ENCODE data around the gene EMC1. TPM values are rescaled to one million over a fixed set of nuclear protein-coding genes. Genes with fewer than 3 reads are reported as not detected.
A peak's percentile ranks its signal among the peaks of the same experiment; 100 is the strongest.

The EMC1 gene
- 10 to 100 TPM; 21.9 to 22.2 TPM for total RNA-seq
- polyA plus RNA-seq (2013, experiment 1 of 2) = 17.0 TPM
- 23.0 TPM for polyA plus RNA-seq (2013, experiment 2 of 2)
- total RNA-seq = 42.5 to 288 (median 81.5) reads per million in 172 experiments

DNA sequence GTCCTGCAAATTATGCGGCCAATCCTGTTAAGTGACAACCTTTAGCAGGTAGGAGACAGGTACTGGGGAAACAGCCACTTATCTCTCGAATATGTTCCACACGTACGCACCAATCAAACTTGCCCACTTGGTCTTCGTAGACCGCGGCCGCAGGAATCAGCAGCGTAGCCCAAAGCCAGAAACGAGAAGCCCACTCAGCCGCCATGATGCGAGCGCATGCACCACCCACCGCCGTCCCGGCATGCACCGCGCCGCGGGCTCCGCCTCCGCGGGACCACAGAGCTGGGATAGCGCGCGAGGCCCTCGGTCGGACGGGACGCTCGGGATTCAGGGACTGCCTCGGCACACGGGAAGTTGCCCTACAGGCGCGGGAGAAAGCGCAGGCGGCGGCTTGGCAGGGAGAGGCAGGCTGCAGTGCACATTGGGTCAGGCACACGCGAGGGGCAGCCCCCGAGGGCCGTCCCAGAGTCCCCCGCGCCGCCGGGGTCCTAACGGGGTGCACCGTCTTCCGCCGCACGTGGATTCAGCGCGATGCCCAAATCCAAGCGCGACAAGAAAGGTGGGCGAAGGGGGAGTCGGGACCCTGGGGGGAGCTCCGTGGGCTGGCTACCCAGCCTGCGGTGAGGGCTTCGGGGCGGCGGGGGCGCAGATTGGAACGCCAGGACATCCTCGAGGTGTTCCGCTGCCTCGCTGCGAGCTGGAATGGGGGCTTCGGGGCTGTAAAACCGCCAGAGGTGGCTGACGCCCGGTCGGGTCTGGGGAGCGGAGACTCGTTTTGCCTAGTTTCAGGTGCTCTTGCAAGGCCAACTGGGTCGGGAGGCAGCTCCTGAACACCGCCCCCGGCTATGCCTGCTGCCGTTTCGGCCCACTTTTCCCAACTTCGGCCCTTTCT is at the start of gene EMC1, which contains the start of gene MRTO4:
Gene EMC1, minus strand, starts transcription at position 220 of the 892 bp plus-strand sequence. Its CDS starts 15 bp downstream, at position 205.
Gene MRTO4, plus strand, starts transcription at position 501 of the 892 bp plus-strand sequence. Its CDS starts 31 bp downstream, at position 532.
- Mint-ChIP-seq H3K4me1 (ENCODE audit: low read depth) (peaks cover 34% of the 10 kb centered on the region), H3K27me3 (no peaks in the 10 kb centered on the region)

DNA sequence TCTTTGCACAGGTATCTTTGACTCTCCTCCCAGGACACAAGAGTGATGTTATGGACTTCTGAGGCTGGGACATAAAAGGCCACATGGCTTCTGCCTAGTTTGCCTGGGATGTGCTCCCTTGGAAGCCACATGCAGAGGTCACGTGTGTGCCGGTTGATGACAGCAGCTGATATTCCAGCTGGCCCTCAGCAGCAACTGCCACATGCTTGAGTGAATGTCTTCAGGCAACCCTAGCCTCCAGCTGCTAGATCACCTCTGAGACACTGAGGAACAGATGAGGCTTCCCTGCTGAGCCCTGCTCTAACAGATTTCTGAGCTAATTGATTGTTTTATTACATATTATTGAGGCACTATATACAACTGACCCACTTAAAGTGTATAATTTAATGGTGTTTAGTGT is 48.9 kb upstream of the EMC1 start:
- Mint-ChIP-seq H3K27me3 (no peaks in the 10 kb centered on the region), H3K4me1 (ENCODE audit: low read depth) (no peaks in the 10 kb centered on the region), H3K9me3 (peaks cover 3% of the 10 kb centered on the region), H3K4me3 (no peak overlapping the region), H3K27ac (no peak overlapping the region), H3K36me3 (ENCODE audit: low read depth) (peaks cover 57% of the 10 kb centered on the region)
- ATAC-seq (ENCODE audit: poor library complexity) (no peak), DNase-seq (no peak)
- CTCF ChIA-PET = no interaction called here
- H3K4me1 ChIP-seq (ENCODE audit: insufficient read depth, low read length) = no peaks in the 10 kb centered on the region
- no peak overlapping the region for H3K4me3 ChIP-seq (ENCODE audit: low read length)
- TF ChIP-seq, protein P1, sequence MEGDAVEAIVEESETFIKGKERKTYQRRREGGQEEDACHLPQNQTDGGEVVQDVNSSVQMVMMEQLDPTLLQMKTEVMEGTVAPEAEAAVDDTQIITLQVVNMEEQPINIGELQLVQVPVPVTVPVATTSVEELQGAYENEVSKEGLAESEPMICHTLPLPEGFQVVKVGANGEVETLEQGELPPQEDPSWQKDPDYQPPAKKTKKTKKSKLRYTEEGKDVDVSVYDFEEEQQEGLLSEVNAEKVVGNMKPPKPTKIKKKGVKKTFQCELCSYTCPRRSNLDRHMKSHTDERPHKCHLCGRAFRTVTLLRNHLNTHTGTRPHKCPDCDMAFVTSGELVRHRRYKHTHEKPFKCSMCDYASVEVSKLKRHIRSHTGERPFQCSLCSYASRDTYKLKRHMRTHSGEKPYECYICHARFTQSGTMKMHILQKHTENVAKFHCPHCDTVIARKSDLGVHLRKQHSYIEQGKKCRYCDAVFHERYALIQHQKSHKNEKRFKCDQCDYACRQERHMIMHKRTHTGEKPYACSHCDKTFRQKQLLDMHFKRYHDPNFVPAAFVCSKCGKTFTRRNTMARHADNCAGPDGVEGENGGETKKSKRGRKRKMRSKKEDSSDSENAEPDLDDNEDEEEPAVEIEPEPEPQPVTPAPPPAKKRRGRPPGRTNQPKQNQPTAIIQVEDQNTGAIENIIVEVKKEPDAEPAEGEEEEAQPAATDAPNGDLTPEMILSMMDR (IDR thresholded peaks at IDR 0.05) = no peak
- H3K27me3 ChIP-seq (ENCODE audit: control insufficient read depth in 1 of 2, insufficient read depth in 2 of 2, low read length in 2 of 2) = no peaks in the 10 kb centered on the region
- POLR2A ChIA-PET = interaction anchor here (0.9 kb wide), 1 partner anchor 12 kb away, joined by 3 read pairs; the partner anchor contains the start of genes AKR7A2 and SLC66A1
- H3K27ac ChIP-seq (ENCODE audit: low read depth in 1 of 2, low read length in 2 of 2) = no peak overlapping the region
- H3K9me3 ChIP-seq (ENCODE audit: control insufficient read depth in 1 of 2, insufficient read depth in 1 of 2, low read length in 2 of 2) = peaks cover 4% of the 10 kb centered on the region in 2 experiments
- intact Hi-C loops (cut with DNase I, micrococcal nuclease) = no loop called here
- H3K36me3 ChIP-seq (ENCODE audit: insufficient read depth, low read length) = peaks cover 19% of the 10 kb centered on the region

More for the DNA sequence above, at the start of gene EMC1, which contains the start of gene MRTO4:
- Histone ChIP-seq H3K4me1 (ENCODE audit: insufficient read depth, low read length) (peaks cover 40% of the 10 kb centered on the region), H3K9me3 (ENCODE audit: control insufficient read depth in 1 of 2, insufficient read depth in 1 of 2, low read length in 2 of 2) (no peaks in the 10 kb centered on the region), H3K27me3 (ENCODE audit: control insufficient read depth in 1 of 2, insufficient read depth in 2 of 2, low read length in 2 of 2) (no peaks in the 10 kb centered on the region), H3K27ac (ENCODE audit: low read depth in 1 of 2, low read length in 2 of 2) (peak within 1 kb of the TSS; percentile 93 to 95), H3K36me3 (ENCODE audit: insufficient read depth, low read length) (peaks cover 19% of the 10 kb centered on the region), H3K4me3 (ENCODE audit: low read length) (peak within 1 kb of the TSS; percentile 80)
- ChIA-PET POLR2A (interaction anchor here (0.9 to 3.1 kb wide), 10 partner anchors 10 to 395 kb away, joined by 3 to 26 read pairs (median 4); partner anchors contain the start of genes ALDH4A1 and UBR4), CTCF (interaction anchor here (1.0 to 1.5 kb wide), 3 partner anchors 10 to 1381 kb away, joined by 3 read pairs; no protein-coding TSS in a partner anchor)
- ATAC-seq (ENCODE audit: poor library complexity) = peak; percentile 93
- no peaks in the 10 kb centered on the region for H3K9me3 Mint-ChIP-seq
- peak within 1 kb of the TSS; percentile 96 for H3K4me3 Mint-ChIP-seq
- peak; percentile 79 to 92 (median 86) for DNase-seq
- peak within 1 kb of the TSS; percentile 94 for H3K27ac Mint-ChIP-seq
- TF ChIP-seq, protein P1 (IDR thresholded peaks at IDR 0.05) = no peak
- H3K36me3 Mint-ChIP-seq (ENCODE audit: low read depth) = peaks cover 25% of the 10 kb centered on the region
- intact Hi-C loops (cut with DNase I, micrococcal nuclease) = loop anchor here (1.0 to 5.0 kb wide), 5 partner anchors 41 to 1256 kb away; partner anchors contain the start of genes UBR4 (in 2 of the 2), ALDH4A1 (in 1 of the 2), CAPZB (in 1 of the 2) and MUL1 (in 1 of the 2)

DNA sequence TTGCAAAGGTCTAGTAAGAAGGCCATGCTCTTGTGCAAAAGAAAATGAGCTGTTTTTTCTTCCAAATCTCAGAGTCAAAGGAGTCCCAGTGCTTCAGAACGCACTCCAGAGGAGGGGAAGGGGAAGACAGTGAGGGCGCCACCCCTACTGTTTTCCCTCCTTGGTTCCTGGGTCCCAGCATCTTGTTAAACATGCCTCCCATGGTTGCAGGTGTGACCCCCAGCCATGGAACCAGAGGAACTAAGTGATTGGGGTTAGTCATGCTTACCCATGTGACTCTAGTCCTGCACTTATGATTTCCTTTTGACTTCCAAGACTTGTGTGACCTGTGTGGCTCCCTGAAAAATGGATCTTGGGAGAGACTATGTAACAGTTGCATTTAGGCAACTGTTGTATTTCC is 43.3 kb upstream of the EMC1 start:
- H3K9me3 Mint-ChIP-seq = peaks cover 12% of the 10 kb centered on the region
- Histone ChIP-seq H3K27me3 (ENCODE audit: control insufficient read depth in 1 of 2, insufficient read depth in 2 of 2, low read length in 2 of 2) (no peaks in the 10 kb centered on the region), H3K36me3 (ENCODE audit: insufficient read depth, low read length) (no peaks in the 10 kb centered on the region), H3K9me3 (ENCODE audit: control insufficient read depth in 1 of 2, insufficient read depth in 1 of 2, low read length in 2 of 2) (peaks cover 14 to 26% of the 10 kb centered on the region in 2 experiments), H3K4me3 (ENCODE audit: low read length) (no peak overlapping the region), H3K27ac (ENCODE audit: low read depth in 1 of 2, low read length in 2 of 2) (no peak overlapping the region), H3K4me1 (ENCODE audit: insufficient read depth, low read length) (no peaks in the 10 kb centered on the region)
- no peak overlapping the region for H3K27ac Mint-ChIP-seq
- peaks cover 3% of the 10 kb centered on the region for H3K27me3 Mint-ChIP-seq
- ATAC-seq (ENCODE audit: poor library complexity) (no peak), DNase-seq (no peak)
- peaks cover 49% of the 10 kb centered on the region for H3K36me3 Mint-ChIP-seq (ENCODE audit: low read depth)
- H3K4me1 Mint-ChIP-seq (ENCODE audit: low read depth) = no peaks in the 10 kb centered on the region
- ChIA-PET CTCF (no interaction called here), POLR2A (no interaction called here)
- no peak overlapping the region for H3K4me3 Mint-ChIP-seq
- TF ChIP-seq, protein P1 (IDR thresholded peaks at IDR 0.05) = no peak
- intact Hi-C loops (cut with DNase I, micrococcal nuclease) = no loop called here

Measured in CD4-positive, alpha-beta T cell (primary cell).